ENCODE measurements around the gene SPAAR.
A peak's percentile ranks its signal among the peaks of the same experiment; 100 is the strongest.

SPAAR gene

GRCh38 chr9:35929453-35929718 lies 20.1 kb downstream of the SPAAR start:
- H3K36me3 ChIP-seq (ENCODE audit: insufficient read depth, low read length), result no peaks in the 10 kb centered on the region
- DNase-seq, result no peak
- H3K4me1 ChIP-seq (ENCODE audit: insufficient read depth, low read length), result peaks cover 8% of the 10 kb centered on the region; the same call in 1 of the 2 replicates
- no peak overlapping the region for H3K4me2 ChIP-seq (ENCODE audit: insufficient read depth, low read length)
- H3K27ac ChIP-seq (ENCODE audit: low read length), result no peak overlapping the region
- H3K79me2 ChIP-seq (ENCODE audit: insufficient read depth, low read length), result no peaks in the 10 kb centered on the region
- H3K9me3 ChIP-seq (ENCODE audit: insufficient read depth, low read length, severe bottlenecking), result no peaks in the 10 kb centered on the region
- H3K9ac ChIP-seq (ENCODE audit: low read depth, low read length), result no peak overlapping the region
- no peak for ATAC-seq (ENCODE audit: insufficient read depth, low read depth)
- no peaks in the 10 kb centered on the region for H4K20me1 ChIP-seq (ENCODE audit: insufficient read depth, low read length)
- no peaks in the 10 kb centered on the region for H3K27me3 ChIP-seq (ENCODE audit: insufficient read depth, low read length, poor library complexity)
- H2AFZ ChIP-seq (ENCODE audit: low read depth, low read length), result no peak overlapping the region
- TF ChIP-seq CTCF (IDR thresholded peaks at IDR 0.05; ENCODE audit: borderline replicate concordance, extremely low read depth, low read length, poor library complexity, severe bottlenecking), result no peak
- no peak for TF ChIP-seq EZH2 (IDR thresholded peaks at IDR 0.05; ENCODE audit: borderline replicate concordance, low read depth, low read length, severe bottlenecking)
- no peak overlapping the region for H3K4me3 ChIP-seq (ENCODE audit: low read depth in 1 of 2, low read length in 2 of 2)

GRCh38 chr9:35930521-35930920 lies 21.2 kb downstream of the SPAAR start:
- Histone ChIP-seq H3K27ac (ENCODE audit: low read length) (no peak overlapping the region), H3K27me3 (ENCODE audit: insufficient read depth, low read length, poor library complexity) (no peaks in the 10 kb centered on the region), H4K20me1 (ENCODE audit: insufficient read depth, low read length) (no peaks in the 10 kb centered on the region), H3K9ac (ENCODE audit: low read depth, low read length) (no peak overlapping the region), H3K4me2 (ENCODE audit: insufficient read depth, low read length) (no peak overlapping the region), H3K36me3 (ENCODE audit: insufficient read depth, low read length) (no peaks in the 10 kb centered on the region), H3K79me2 (ENCODE audit: insufficient read depth, low read length) (no peaks in the 10 kb centered on the region), H3K4me3 (ENCODE audit: low read depth in 1 of 2, low read length in 2 of 2) (no peak overlapping the region), H3K4me1 (ENCODE audit: insufficient read depth, low read length) (peaks cover 8% of the 10 kb centered on the region; the same call in 1 of the 2 replicates), H3K9me3 (ENCODE audit: insufficient read depth, low read length, severe bottlenecking) (no peaks in the 10 kb centered on the region), H2AFZ (ENCODE audit: low read depth, low read length) (no peak overlapping the region)
- no peak for DNase-seq
- no peak for TF ChIP-seq EZH2 (IDR thresholded peaks at IDR 0.05; ENCODE audit: borderline replicate concordance, low read depth, low read length, severe bottlenecking)
- no peak for TF ChIP-seq CTCF (IDR thresholded peaks at IDR 0.05; ENCODE audit: borderline replicate concordance, extremely low read depth, low read length, poor library complexity, severe bottlenecking)
- ATAC-seq (ENCODE audit: insufficient read depth, low read depth), result no peak

GRCh38 chr9:35930989-35931388 lies 21.7 kb downstream of the SPAAR start:
- H3K9ac ChIP-seq (ENCODE audit: low read depth, low read length), result no peak overlapping the region
- DNase-seq, result no peak
- no peak overlapping the region for H2AFZ ChIP-seq (ENCODE audit: low read depth, low read length)
- H3K4me1 ChIP-seq (ENCODE audit: insufficient read depth, low read length), result peaks cover 8% of the 10 kb centered on the region; the same call in 1 of the 2 replicates
- H3K27me3 ChIP-seq (ENCODE audit: insufficient read depth, low read length, poor library complexity), result no peaks in the 10 kb centered on the region
- H3K27ac ChIP-seq (ENCODE audit: low read length), result no peak overlapping the region
- no peak for ATAC-seq (ENCODE audit: insufficient read depth, low read depth)
- H3K4me2 ChIP-seq (ENCODE audit: insufficient read depth, low read length), result no peak overlapping the region
- H3K4me3 ChIP-seq (ENCODE audit: low read depth in 1 of 2, low read length in 2 of 2), result no peak overlapping the region
- no peaks in the 10 kb centered on the region for H3K9me3 ChIP-seq (ENCODE audit: insufficient read depth, low read length, severe bottlenecking)
- H3K79me2 ChIP-seq (ENCODE audit: insufficient read depth, low read length), result no peaks in the 10 kb centered on the region
- TF ChIP-seq CTCF (IDR thresholded peaks at IDR 0.05; ENCODE audit: borderline replicate concordance, extremely low read depth, low read length, poor library complexity, severe bottlenecking) (no peak), EZH2 (IDR thresholded peaks at IDR 0.05; ENCODE audit: borderline replicate concordance, low read depth, low read length, severe bottlenecking) (no peak)
- H4K20me1 ChIP-seq (ENCODE audit: insufficient read depth, low read length), result no peaks in the 10 kb centered on the region
- H3K36me3 ChIP-seq (ENCODE audit: insufficient read depth, low read length), result no peaks in the 10 kb centered on the region

- DNase-seq (peak; percentile 50), ATAC-seq (ENCODE audit: insufficient read depth, low read depth) (peak; percentile 97)
- no peak overlapping the region for H3K4me3 ChIP-seq (ENCODE audit: low read depth in 1 of 2, low read length in 2 of 2)
- H2AFZ ChIP-seq (ENCODE audit: low read depth, low read length), result no peak overlapping the region
- H3K9me3 ChIP-seq (ENCODE audit: insufficient read depth, low read length, severe bottlenecking), result peaks cover 5% of the 10 kb centered on the region
- H3K36me3 ChIP-seq (ENCODE audit: insufficient read depth, low read length), result no peaks in the 10 kb centered on the region
- H3K27ac ChIP-seq (ENCODE audit: low read length), result no peak overlapping the region
- no peaks in the 10 kb centered on the region for H4K20me1 ChIP-seq (ENCODE audit: insufficient read depth, low read length)
- H3K79me2 ChIP-seq (ENCODE audit: insufficient read depth, low read length), result no peaks in the 10 kb centered on the region
- H3K9ac ChIP-seq (ENCODE audit: low read depth, low read length), result no peak overlapping the region
- no peak overlapping the region for H3K4me2 ChIP-seq (ENCODE audit: insufficient read depth, low read length)
- TF ChIP-seq CTCF (IDR thresholded peaks at IDR 0.05; ENCODE audit: borderline replicate concordance, extremely low read depth, low read length, poor library complexity, severe bottlenecking) (no peak), EZH2 (IDR thresholded peaks at IDR 0.05; ENCODE audit: borderline replicate concordance, low read depth, low read length, severe bottlenecking) (no peak)
- no peaks in the 10 kb centered on the region for H3K27me3 ChIP-seq (ENCODE audit: insufficient read depth, low read length, poor library complexity)
- H3K4me1 ChIP-seq (ENCODE audit: insufficient read depth, low read length), result peaks cover 8% of the 10 kb centered on the region; the same call in 1 of the 2 replicates
Measured at GRCh38 chr9:35932735-35933134, 23.4 kb downstream of the SPAAR start.
